CD4-positive, alpha-beta T cell (primary cell): ENCODE measurements around the gene TPO. TPM values are rescaled to one million over a fixed set of nuclear protein-coding genes. Genes with fewer than 3 reads are reported as not detected.

Experiments used
- ATAC-seq: fragments of 200-7000 bp; cut with Tn5 transposase; one replicate; pipeline ENCODE4 v1.10.0; 2022; ENCODE audit warnings: mild to moderate bottlenecking; ENCODE audit not compliant: poor library complexity
- CTCF ChIA-PET: fragments of 350-600 bp; sonication (Branson Sonifier 250); formaldehyde crosslinking; loops from one replicate; lab custom pipeline; 2021; ENCODE audit warnings: antibody characterized with exemption, inconsistent platforms; lab: Charles Lee
- POLR2A ChIA-PET: fragments of 350-600 bp; sonication (Branson Sonifier 250); formaldehyde crosslinking; loops from one replicate; lab custom pipeline; 2021; ENCODE audit warnings: antibody characterized with exemption, inconsistent platforms; lab: Charles Lee
- DNase-seq, 14 experiments: peaks; one replicate each; pipeline ENCODE4 v3.0.0-alpha.2; 2013 to 2020; ENCODE audit warnings: mixed read lengths in 2 of 14
- H3K27ac ChIP-seq, 2 donors: one replicate each; pipeline versions ENCODE4 v1.5.1 to v1.7.0; 2013; ENCODE audit warnings: low read length in 2 of 2, low read depth in 1 of 2, mild to moderate bottlenecking in 1 of 2
- H3K27me3 ChIP-seq, 2 experiments: 1 replicate in 1 of 2; 2 replicates in 1 of 2; pipeline versions ENCODE4 v1.6.1 to v1.7.0; 2013; ENCODE audit warnings: low read length in 2 of 2, control low read depth in 1 of 2, mild to moderate bottlenecking in 1 of 2, moderate library complexity in 1 of 2; ENCODE audit not compliant: insufficient read depth in 2 of 2, control insufficient read depth in 1 of 2
- H3K36me3 ChIP-seq: one replicate; pipeline ENCODE4 v1.6.1; 2013; ENCODE audit warnings: low read length, control low read depth; ENCODE audit not compliant: insufficient read depth
- H3K4me1 ChIP-seq: one replicate; pipeline ENCODE4 v1.6.1; 2013; ENCODE audit warnings: low read length, control low read depth; ENCODE audit not compliant: insufficient read depth
- H3K4me3 ChIP-seq: one replicate; pipeline ENCODE4 v1.5.1; 2013; ENCODE audit warnings: mild to moderate bottlenecking, low read length, moderate library complexity
- H3K9me3 ChIP-seq, 2 experiments: 1 replicate in 1 of 2; 2 replicates in 1 of 2; pipeline versions ENCODE4 v1.6.1 to v1.7.0; 2013; ENCODE audit warnings: low read length in 2 of 2, mild to moderate bottlenecking in 2 of 2, control low read depth in 1 of 2, moderate library complexity in 1 of 2; ENCODE audit not compliant: control insufficient read depth in 1 of 2, insufficient read depth in 1 of 2
- H3K27ac Mint-ChIP-seq: one replicate; pipeline ENCODE4 v1.8.0; 2020; ENCODE audit warnings: mixed read lengths
- H3K27me3 Mint-ChIP-seq: one replicate; pipeline ENCODE4 v1.8.0; 2021; ENCODE audit warnings: mixed read lengths
- H3K36me3 Mint-ChIP-seq: one replicate; pipeline ENCODE4 v1.8.0; 2021; ENCODE audit warnings: low read depth, mixed read lengths
- H3K4me1 Mint-ChIP-seq: one replicate; pipeline ENCODE4 v1.8.0; 2021; ENCODE audit warnings: low read depth, mixed read lengths
- H3K4me3 Mint-ChIP-seq: one replicate; pipeline ENCODE4 v1.8.0; 2020; ENCODE audit warnings: mild to moderate bottlenecking, mixed read lengths
- H3K9me3 Mint-ChIP-seq: one replicate; pipeline ENCODE4 v1.8.0; 2020; ENCODE audit warnings: mixed read lengths
- intact Hi-C, 2 experiments: fragments of 100-400 bp; cut with DNase I in 1 of 2; cut with micrococcal nuclease in 1 of 2; formaldehyde crosslinking; loops; one replicate each; pipeline versions ENCODE4 v1.15.1 to v1.9.0; 2023 to 2025; cut with DNase I, micrococcal nuclease
- total RNA-seq, 174 experiments: library from RNA in 2 of 174; stranded (reverse) in 2 of 174; gene quantifications; one replicate each; pipeline ENCODE4 v1.2.3 and lab custom pipeline; 2021 to 2026
- TF ChIP-seq, protein P1 (sequence below): fragments of 200-600 bp; IDR thresholded peaks from one replicate; pipeline ENCODE4 v1.8.0; 2022; ENCODE audit warnings: antibody characterized with exemption, mild to moderate bottlenecking

The TPO gene
- total RNA-seq, 2 experiments from 2014 or later: 0.27 TPM; not detected in 1

DNA sequence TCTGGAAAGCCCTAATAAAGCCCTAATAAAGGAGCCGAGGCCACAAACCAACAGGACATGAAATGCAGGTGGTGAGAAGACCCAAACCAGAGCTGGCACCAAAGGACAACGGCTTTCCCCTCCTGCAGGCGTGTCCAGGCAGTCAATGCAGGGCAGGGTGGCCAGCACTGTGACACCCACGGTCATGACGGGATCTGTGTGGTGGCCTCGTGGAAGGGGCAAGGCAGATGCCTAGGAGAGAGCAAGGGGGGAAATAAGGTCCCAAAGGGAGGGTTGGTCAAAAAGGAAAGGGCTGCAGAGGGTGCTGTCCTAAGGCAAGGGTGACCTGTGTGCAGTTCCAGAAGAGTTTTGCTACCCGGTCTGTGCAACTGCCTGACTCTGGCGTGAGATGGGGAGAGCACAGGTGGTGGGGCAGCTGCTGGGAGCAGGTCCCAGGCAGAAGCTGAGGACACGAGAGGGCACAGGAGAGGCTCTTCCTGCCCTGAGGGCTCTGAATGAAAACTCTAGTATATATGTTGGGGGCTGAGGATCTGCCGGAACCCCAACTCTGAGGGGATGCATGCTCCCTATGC, 156.7 kb downstream of the TPO start:
- Mint-ChIP-seq H3K27ac (no peak overlapping the region), H3K9me3 (peaks cover 3% of the 10 kb centered on the region), H3K27me3 (no peaks in the 10 kb centered on the region), H3K4me3 (no peak overlapping the region), H3K36me3 (no peaks in the 10 kb centered on the region), H3K4me1 (no peaks in the 10 kb centered on the region)
- intact Hi-C loops: no loop called here
- no peak overlapping the region for H3K27ac ChIP-seq
- H3K4me1 ChIP-seq: peaks cover 3% of the 10 kb centered on the region
- ChIA-PET POLR2A (no interaction called here), CTCF (no interaction called here)
- DNase-seq: no peak
- TF ChIP-seq, protein P1, sequence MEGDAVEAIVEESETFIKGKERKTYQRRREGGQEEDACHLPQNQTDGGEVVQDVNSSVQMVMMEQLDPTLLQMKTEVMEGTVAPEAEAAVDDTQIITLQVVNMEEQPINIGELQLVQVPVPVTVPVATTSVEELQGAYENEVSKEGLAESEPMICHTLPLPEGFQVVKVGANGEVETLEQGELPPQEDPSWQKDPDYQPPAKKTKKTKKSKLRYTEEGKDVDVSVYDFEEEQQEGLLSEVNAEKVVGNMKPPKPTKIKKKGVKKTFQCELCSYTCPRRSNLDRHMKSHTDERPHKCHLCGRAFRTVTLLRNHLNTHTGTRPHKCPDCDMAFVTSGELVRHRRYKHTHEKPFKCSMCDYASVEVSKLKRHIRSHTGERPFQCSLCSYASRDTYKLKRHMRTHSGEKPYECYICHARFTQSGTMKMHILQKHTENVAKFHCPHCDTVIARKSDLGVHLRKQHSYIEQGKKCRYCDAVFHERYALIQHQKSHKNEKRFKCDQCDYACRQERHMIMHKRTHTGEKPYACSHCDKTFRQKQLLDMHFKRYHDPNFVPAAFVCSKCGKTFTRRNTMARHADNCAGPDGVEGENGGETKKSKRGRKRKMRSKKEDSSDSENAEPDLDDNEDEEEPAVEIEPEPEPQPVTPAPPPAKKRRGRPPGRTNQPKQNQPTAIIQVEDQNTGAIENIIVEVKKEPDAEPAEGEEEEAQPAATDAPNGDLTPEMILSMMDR: no peak
- H3K4me3 ChIP-seq: no peak overlapping the region
- no peaks in the 10 kb centered on the region for H3K27me3 ChIP-seq
- peaks cover 0 to 29% of the 10 kb centered on the region in 2 experiments for H3K9me3 ChIP-seq
- ATAC-seq: no peak
- H3K36me3 ChIP-seq: no peaks in the 10 kb centered on the region

GRCh38 chr2:1571477-1572417, 158.5 kb downstream of the TPO start:
- no peaks in the 10 kb centered on the region for H3K36me3 ChIP-seq
- no peak overlapping the region for H3K27ac ChIP-seq
- ChIA-PET CTCF (no interaction called here), POLR2A (no interaction called here)
- H3K4me1 ChIP-seq: no peaks in the 10 kb centered on the region
- ATAC-seq (no peak), DNase-seq (no peak)
- Mint-ChIP-seq H3K4me3 (no peak overlapping the region), H3K4me1 (no peaks in the 10 kb centered on the region), H3K9me3 (peaks cover 3% of the 10 kb centered on the region), H3K27me3 (no peaks in the 10 kb centered on the region), H3K36me3 (no peaks in the 10 kb centered on the region), H3K27ac (no peak overlapping the region)
- no peaks in the 10 kb centered on the region for H3K27me3 ChIP-seq
- intact Hi-C loops: no loop called here
- H3K9me3 ChIP-seq: peaks cover 0 to 24% of the 10 kb centered on the region in 2 experiments
- H3K4me3 ChIP-seq: no peak overlapping the region
- TF ChIP-seq, protein P1: no peak

- no peaks in the 10 kb centered on the region for H3K27me3 ChIP-seq
- H3K9me3 Mint-ChIP-seq: peaks cover 3% of the 10 kb centered on the region
- H3K36me3 Mint-ChIP-seq: no peaks in the 10 kb centered on the region
- POLR2A ChIA-PET: no interaction called here
- H3K4me3 Mint-ChIP-seq: no peak overlapping the region
- H3K27me3 Mint-ChIP-seq: no peaks in the 10 kb centered on the region
- ATAC-seq (no peak), DNase-seq (no peak)
- TF ChIP-seq, protein P1: no peak
- no peaks in the 10 kb centered on the region for H3K4me1 ChIP-seq
- H3K4me3 ChIP-seq: no peak overlapping the region
- no peaks in the 10 kb centered on the region for H3K36me3 ChIP-seq
- no peak overlapping the region for H3K27ac Mint-ChIP-seq
- H3K9me3 ChIP-seq: peaks cover 0 to 20% of the 10 kb centered on the region in 2 experiments
- CTCF ChIA-PET: no interaction called here
- H3K27ac ChIP-seq: no peak overlapping the region
- no peaks in the 10 kb centered on the region for H3K4me1 Mint-ChIP-seq
- intact Hi-C loops: no loop called here
Observed at GRCh38 chr2:1572638-1573037, 159.4 kb downstream of the TPO start.
